HepG2 (cell line): ENCODE data around the gene CCDC154. TPM values are rescaled to one million over a fixed set of nuclear protein-coding genes. Genes with fewer than 3 reads are reported as not detected.

Experiments
- ATAC-seq: fragments of 200-7000 bp; cut with Tn5 transposase; 3 replicates; pipeline ENCODE4 v1.9.1; 2020; ENCODE audit warnings: mild to moderate bottlenecking, moderate library complexity
- BruUV-seq: library from RNA; stranded (reverse); fragments of 400-500 nt; replicated peaks from 2 replicates; lab custom pipeline; 2021; lab: Mats Ljungman, UMichigan
- CTCF ChIA-PET: fragments of 300-600 bp; formaldehyde crosslinking; extraction: SDS; loops from one replicate; lab custom pipeline; 2021; ENCODE audit warnings: low total read pairs, inconsistent platforms, low intra/inter-chr PET ratio; lab: Yijun Ruan, JAX
- POLR2A ChIA-PET: fragments of 350-600 bp; sonication (Branson Sonifier 250); formaldehyde crosslinking; loops from one replicate; lab custom pipeline; 2020; ENCODE audit warnings: antibody characterized with exemption, inconsistent platforms; lab: Yijun Ruan, JAX
- DNase-seq: peaks from one replicate; pipeline ENCODE4 v3.0.0-alpha.2; 2015; ENCODE audit warnings: low spot score
- FAIRE-seq: peaks from 3 replicates; lab custom pipeline; 2011; peaks lifted over from hg19 to GRCh38; lab: Jason Lieb, UNC
- H2AFZ ChIP-seq: one replicate; pipeline ENCODE4 v1.6.1; 2011; ENCODE audit warnings: low read length, inconsistent platforms
- H3K27ac ChIP-seq: fragments of 300-600 bp; 3 replicates; pipeline ENCODE4 v1.8.0; 2011; ENCODE audit warnings: mixed run types, mild to moderate bottlenecking, mixed read lengths, low read length, inconsistent platforms; ENCODE audit not compliant: insufficient read depth; ENCODE audit errors: extremely low read length
- H3K27me3 ChIP-seq, 2 experiments: fragments of 200-600 bp in 1 of 2; 2 replicates in 1 of 2; 3 replicates in 1 of 2; pipeline versions ENCODE4 v1.6.0 to v1.8.0; 2011; ENCODE audit warnings: low read length in 2 of 2, mild to moderate bottlenecking in 2 of 2, moderate library complexity in 2 of 2, inconsistent platforms in 1 of 2; ENCODE audit not compliant: insufficient read depth in 2 of 2, control insufficient read depth in 1 of 2
- H3K36me3 ChIP-seq, 2 experiments: fragments of 200-600 bp in 1 of 2; replicated peaks in 1 of 2; 2 replicates in 1 of 2; 3 replicates in 1 of 2; pipeline versions ENCODE4 v1.5.1 to v1.8.0; 2011; ENCODE audit warnings: low read length in 2 of 2, inconsistent platforms in 1 of 2; ENCODE audit not compliant: insufficient read depth in 2 of 2, control insufficient read depth in 1 of 2
- H3K4me1 ChIP-seq: 2 replicates; pipeline ENCODE4 v1.5.1; 2012; ENCODE audit warnings: low read length, inconsistent platforms; ENCODE audit not compliant: insufficient read depth
- H3K4me2 ChIP-seq: 2 replicates; pipeline ENCODE4 v1.6.0; 2011; ENCODE audit warnings: low read depth, low read length, inconsistent platforms
- H3K4me3 ChIP-seq, 3 experiments: fragments of 200-600 bp in 1 of 3; sonication (generic), shearing (Covaris generic) in 1 of 3; replicated peaks in 1 of 3; 2 replicates each; pipeline ENCODE4 v1.5.1; 2011 to 2016; ENCODE audit warnings: low read length in 3 of 3, inconsistent platforms in 2 of 3, low read depth in 2 of 3, mild to moderate bottlenecking in 2 of 3, control low read depth in 1 of 3, mixed read lengths in 1 of 3; ENCODE audit not compliant: insufficient read depth in 1 of 3
- H3K79me2 ChIP-seq: one replicate; pipeline ENCODE4 v1.6.1; 2011; ENCODE audit warnings: low read length, inconsistent platforms; ENCODE audit not compliant: insufficient read depth
- H3K9ac ChIP-seq: 2 replicates; pipeline ENCODE4 v1.6.0; 2011; ENCODE audit warnings: mild to moderate bottlenecking, low read depth, low read length, inconsistent platforms; ENCODE audit not compliant: insufficient read depth
- H3K9me3 ChIP-seq: 2 replicates; pipeline ENCODE4 v1.5.1; 2012; ENCODE audit warnings: mild to moderate bottlenecking, low read length
- H4K20me1 ChIP-seq: 2 replicates; pipeline ENCODE4 v1.6.0; 2011; ENCODE audit warnings: inconsistent platforms, mild to moderate bottlenecking, low read length, moderate library complexity; ENCODE audit not compliant: insufficient read depth
- ISX ChIP-seq: sonication (generic); formaldehyde crosslinking; conservative IDR thresholded peaks from 2 replicates; pipeline ENCODE4 v1.5.0; 2020; ENCODE audit warnings: missing genetic modification reagents
- JARID2 ChIP-seq: sonication (generic); formaldehyde crosslinking; IDR thresholded peaks from 2 replicates; pipeline ENCODE4 v1.8.1; 2023; ENCODE audit warnings: missing genetic modification reagents, inconsistent platforms; ENCODE audit not compliant: insufficient replicate concordance
- JUND ChIP-seq: sonication (generic); formaldehyde crosslinking; IDR thresholded peaks from 2 replicates; pipeline ENCODE4 v1.8.0; 2022; ENCODE audit warnings: mild to moderate bottlenecking, missing genetic modification reagents
- PHF8 ChIP-seq: sonication (generic); formaldehyde crosslinking; IDR thresholded peaks from 2 replicates; pipeline ENCODE4 v1.5.0; 2020; ENCODE audit warnings: missing genetic modification reagents
- PLRG1 ChIP-seq: fragments of 450-650 bp; conservative IDR thresholded peaks from 2 replicates; pipeline ENCODE4 v1.6.1; 2016
- SRF ChIP-seq: IDR thresholded peaks from 2 replicates; pipeline ENCODE4 v1.6.1; 2011; ENCODE audit warnings: mild to moderate bottlenecking, low read depth, low read length, moderate library complexity
- ZIK1 ChIP-seq: sonication (generic); formaldehyde crosslinking; IDR thresholded peaks from 2 replicates; pipeline ENCODE4 v1.5.0; 2020; ENCODE audit warnings: mild to moderate bottlenecking, low read depth, missing genetic modification reagents, borderline replicate concordance
- ZNF773 ChIP-seq: sonication (generic); formaldehyde crosslinking; IDR thresholded peaks from 2 replicates; pipeline ENCODE4 v1.4.0; 2020; ENCODE audit warnings: missing genetic modification reagents, borderline replicate concordance
- WGBS: methylation state at CpG from one replicate; pipeline ENCODE4 v1.1.6; 2017; ENCODE audit warnings: low lambda C conversion rate; 5-methylcytosine and 5-hydroxymethylcytosine counted together
- in situ Hi-C: cut with HindIII; loops from 2 replicates; pipeline ENCODE4 v1.10.0; 2017; ENCODE audit warnings: low pct_unique_long_range_greater_than_20kb; ENCODE audit not compliant: extremely low pct_ligation_motif_present
- intact Hi-C: fragments of 100-400 bp; cut with micrococcal nuclease; formaldehyde crosslinking; loops from one replicate; pipeline ENCODE4 v1.10.0; 2022; ENCODE audit not compliant: unreplicated experiment
- polyA plus RNA-seq, 8 experiments: library from polyadenylated mRNA; depleted of rRNA in 3 of 8; stranded (reverse) in 7 of 8; unstranded in 1 of 8; fragments of >200 nt; fragmentation: Illumina TruSeq in 4 of 8; extraction: Trizol in 4 of 8; gene quantifications; 2 replicates each; pipeline versions ENCODE4 v1.2.1 to v1.2.3, GENCODE V29; 2011 to 2016; ENCODE audit warnings: low read depth in 4 of 8, missing spikeins in 1 of 8, mixed read lengths in 1 of 8; ENCODE audit not compliant: insufficient read depth in 1 of 8
- total RNA-seq, 5 experiments: library from RNA; depleted of rRNA; stranded (reverse); fragments of >200 nt; fragmentation: Illumina TruSeq; extraction: Trizol; gene quantifications; 2 replicates each; pipeline ENCODE4 v1.2.3, GENCODE V29; 2016; ENCODE audit warnings: low read depth in 1 of 5
- TF ChIP-seq, protein P1 (sequence below): IDR thresholded peaks from 2 replicates; pipeline ENCODE4 v1.6.1; 2018; ENCODE audit warnings: missing genetic modification reagents
- TF ChIP-seq, protein P2 (sequence below): sonication (generic); formaldehyde crosslinking; IDR thresholded peaks from 2 replicates; pipeline ENCODE4 v1.8.0; 2022; ENCODE audit warnings: mild to moderate bottlenecking, missing genetic modification reagents, moderate library complexity
- TF ChIP-seq, protein P3 (sequence below): sonication (generic); formaldehyde crosslinking; IDR thresholded peaks from 2 replicates; pipeline ENCODE4 v1.8.1; 2023; ENCODE audit warnings: mild to moderate bottlenecking, missing genetic modification reagents
- TF ChIP-seq, protein P4 (sequence below): sonication (generic); formaldehyde crosslinking; IDR thresholded peaks from 2 replicates; pipeline ENCODE4 v1.4.0; 2020; ENCODE audit warnings: mild to moderate bottlenecking, missing genetic modification reagents

CCDC154 gene
- total and polyA plus RNA-seq, 2 of the 13 experiments (the other 11 are each of a cell fraction or from before 2014, with no cell fraction given), result 0.92 to 1.5 TPM

DNA sequence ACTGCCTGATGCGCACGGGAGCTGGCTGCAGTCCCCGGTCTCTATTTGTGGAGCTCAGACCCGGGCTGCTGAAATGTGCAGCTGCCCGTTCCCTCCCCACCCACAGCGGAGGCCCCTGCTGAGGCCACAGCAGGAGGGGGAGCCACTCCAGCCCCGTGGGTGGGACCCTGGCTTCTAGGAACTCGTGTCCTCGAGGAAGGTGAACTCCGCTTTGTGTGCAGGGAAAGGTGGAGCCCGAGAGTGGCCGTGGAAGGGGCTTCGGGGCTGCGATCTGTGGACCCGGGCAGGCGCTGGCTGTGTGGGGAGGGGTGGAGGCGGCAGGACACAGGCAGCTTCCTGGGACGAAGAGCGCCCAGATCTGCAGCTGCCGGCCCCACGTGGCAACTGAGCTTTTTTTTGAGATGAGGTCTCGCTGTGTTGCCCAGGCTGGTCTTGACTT lies 2.9 kb downstream of the CCDC154 start:
- Histone ChIP-seq H3K27ac (no peak overlapping the region), H3K4me1 (peaks cover 49% of the 10 kb centered on the region), H3K9ac (peak overlapping the region; percentile 43; the same call in 1 of the 2 replicates), H3K27me3 (peaks cover 6 to 22% of the 10 kb centered on the region in 2 experiments; a peak in 4 of 5 replicates), H3K4me2 (peak overlapping the region; percentile 68), H3K36me3 (no peaks in the 10 kb centered on the region; a peak in 1 of 5 replicates), H4K20me1 (no peaks in the 10 kb centered on the region), H3K9me3 (no peaks in the 10 kb centered on the region), H3K4me3 (peak overlapping the region in 2 of 3 experiments; percentile 4 to 55; a peak in 2 of 6 replicates), H2AFZ (no peak overlapping the region), H3K79me2 (no peaks in the 10 kb centered on the region)
- DNase-seq (no peak), ATAC-seq (no peak; the same call in 2 of the 3 replicates), FAIRE-seq (no peak)
- intact Hi-C loops, result no loop called here
- no TSS peak for BruUV-seq
- in situ Hi-C loops, result no loop called here
- ChIA-PET POLR2A (interaction anchor here (0.5 to 1.7 kb wide), 6 partner anchors 11 to 50 kb away, joined by 3 to 7 read pairs (median 3); partner anchors contain the start of genes PERCC1 and UQCC4), CTCF (no interaction called here)
- WGBS, result 9% methylated on average over 14 of the region's 22 CpGs
- TF ChIP-seq, protein P1, sequence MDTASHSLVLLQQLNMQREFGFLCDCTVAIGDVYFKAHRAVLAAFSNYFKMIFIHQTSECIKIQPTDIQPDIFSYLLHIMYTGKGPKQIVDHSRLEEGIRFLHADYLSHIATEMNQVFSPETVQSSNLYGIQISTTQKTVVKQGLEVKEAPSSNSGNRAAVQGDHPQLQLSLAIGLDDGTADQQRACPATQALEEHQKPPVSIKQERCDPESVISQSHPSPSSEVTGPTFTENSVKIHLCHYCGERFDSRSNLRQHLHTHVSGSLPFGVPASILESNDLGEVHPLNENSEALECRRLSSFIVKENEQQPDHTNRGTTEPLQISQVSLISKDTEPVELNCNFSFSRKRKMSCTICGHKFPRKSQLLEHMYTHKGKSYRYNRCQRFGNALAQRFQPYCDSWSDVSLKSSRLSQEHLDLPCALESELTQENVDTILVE, result no peak
- TF ChIP-seq JARID2 (CRISPR knock-in tag) (no peak), SRF (no peak), JUND (CRISPR knock-in tag) (no peak), ISX (CRISPR knock-in tag) (no peak), PHF8 (CRISPR knock-in tag) (peak; percentile 33; the same call in 1 of the 2 replicates), ZNF773 (no peak), ZIK1 (CRISPR knock-in tag) (no peak), PLRG1 (no peak)
- TF ChIP-seq, protein P2, sequence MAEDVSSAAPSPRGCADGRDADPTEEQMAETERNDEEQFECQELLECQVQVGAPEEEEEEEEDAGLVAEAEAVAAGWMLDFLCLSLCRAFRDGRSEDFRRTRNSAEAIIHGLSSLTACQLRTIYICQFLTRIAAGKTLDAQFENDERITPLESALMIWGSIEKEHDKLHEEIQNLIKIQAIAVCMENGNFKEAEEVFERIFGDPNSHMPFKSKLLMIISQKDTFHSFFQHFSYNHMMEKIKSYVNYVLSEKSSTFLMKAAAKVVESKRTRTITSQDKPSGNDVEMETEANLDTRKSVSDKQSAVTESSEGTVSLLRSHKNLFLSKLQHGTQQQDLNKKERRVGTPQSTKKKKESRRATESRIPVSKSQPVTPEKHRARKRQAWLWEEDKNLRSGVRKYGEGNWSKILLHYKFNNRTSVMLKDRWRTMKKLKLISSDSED (CRISPR knock-in tag), result no peak
- TF ChIP-seq, protein P3, sequence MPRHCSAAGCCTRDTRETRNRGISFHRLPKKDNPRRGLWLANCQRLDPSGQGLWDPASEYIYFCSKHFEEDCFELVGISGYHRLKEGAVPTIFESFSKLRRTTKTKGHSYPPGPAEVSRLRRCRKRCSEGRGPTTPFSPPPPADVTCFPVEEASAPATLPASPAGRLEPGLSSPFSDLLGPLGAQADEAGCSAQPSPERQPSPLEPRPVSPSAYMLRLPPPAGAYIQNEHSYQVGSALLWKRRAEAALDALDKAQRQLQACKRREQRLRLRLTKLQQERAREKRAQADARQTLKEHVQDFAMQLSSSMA (CRISPR knock-in tag), result no peak
- TF ChIP-seq, protein P4, sequence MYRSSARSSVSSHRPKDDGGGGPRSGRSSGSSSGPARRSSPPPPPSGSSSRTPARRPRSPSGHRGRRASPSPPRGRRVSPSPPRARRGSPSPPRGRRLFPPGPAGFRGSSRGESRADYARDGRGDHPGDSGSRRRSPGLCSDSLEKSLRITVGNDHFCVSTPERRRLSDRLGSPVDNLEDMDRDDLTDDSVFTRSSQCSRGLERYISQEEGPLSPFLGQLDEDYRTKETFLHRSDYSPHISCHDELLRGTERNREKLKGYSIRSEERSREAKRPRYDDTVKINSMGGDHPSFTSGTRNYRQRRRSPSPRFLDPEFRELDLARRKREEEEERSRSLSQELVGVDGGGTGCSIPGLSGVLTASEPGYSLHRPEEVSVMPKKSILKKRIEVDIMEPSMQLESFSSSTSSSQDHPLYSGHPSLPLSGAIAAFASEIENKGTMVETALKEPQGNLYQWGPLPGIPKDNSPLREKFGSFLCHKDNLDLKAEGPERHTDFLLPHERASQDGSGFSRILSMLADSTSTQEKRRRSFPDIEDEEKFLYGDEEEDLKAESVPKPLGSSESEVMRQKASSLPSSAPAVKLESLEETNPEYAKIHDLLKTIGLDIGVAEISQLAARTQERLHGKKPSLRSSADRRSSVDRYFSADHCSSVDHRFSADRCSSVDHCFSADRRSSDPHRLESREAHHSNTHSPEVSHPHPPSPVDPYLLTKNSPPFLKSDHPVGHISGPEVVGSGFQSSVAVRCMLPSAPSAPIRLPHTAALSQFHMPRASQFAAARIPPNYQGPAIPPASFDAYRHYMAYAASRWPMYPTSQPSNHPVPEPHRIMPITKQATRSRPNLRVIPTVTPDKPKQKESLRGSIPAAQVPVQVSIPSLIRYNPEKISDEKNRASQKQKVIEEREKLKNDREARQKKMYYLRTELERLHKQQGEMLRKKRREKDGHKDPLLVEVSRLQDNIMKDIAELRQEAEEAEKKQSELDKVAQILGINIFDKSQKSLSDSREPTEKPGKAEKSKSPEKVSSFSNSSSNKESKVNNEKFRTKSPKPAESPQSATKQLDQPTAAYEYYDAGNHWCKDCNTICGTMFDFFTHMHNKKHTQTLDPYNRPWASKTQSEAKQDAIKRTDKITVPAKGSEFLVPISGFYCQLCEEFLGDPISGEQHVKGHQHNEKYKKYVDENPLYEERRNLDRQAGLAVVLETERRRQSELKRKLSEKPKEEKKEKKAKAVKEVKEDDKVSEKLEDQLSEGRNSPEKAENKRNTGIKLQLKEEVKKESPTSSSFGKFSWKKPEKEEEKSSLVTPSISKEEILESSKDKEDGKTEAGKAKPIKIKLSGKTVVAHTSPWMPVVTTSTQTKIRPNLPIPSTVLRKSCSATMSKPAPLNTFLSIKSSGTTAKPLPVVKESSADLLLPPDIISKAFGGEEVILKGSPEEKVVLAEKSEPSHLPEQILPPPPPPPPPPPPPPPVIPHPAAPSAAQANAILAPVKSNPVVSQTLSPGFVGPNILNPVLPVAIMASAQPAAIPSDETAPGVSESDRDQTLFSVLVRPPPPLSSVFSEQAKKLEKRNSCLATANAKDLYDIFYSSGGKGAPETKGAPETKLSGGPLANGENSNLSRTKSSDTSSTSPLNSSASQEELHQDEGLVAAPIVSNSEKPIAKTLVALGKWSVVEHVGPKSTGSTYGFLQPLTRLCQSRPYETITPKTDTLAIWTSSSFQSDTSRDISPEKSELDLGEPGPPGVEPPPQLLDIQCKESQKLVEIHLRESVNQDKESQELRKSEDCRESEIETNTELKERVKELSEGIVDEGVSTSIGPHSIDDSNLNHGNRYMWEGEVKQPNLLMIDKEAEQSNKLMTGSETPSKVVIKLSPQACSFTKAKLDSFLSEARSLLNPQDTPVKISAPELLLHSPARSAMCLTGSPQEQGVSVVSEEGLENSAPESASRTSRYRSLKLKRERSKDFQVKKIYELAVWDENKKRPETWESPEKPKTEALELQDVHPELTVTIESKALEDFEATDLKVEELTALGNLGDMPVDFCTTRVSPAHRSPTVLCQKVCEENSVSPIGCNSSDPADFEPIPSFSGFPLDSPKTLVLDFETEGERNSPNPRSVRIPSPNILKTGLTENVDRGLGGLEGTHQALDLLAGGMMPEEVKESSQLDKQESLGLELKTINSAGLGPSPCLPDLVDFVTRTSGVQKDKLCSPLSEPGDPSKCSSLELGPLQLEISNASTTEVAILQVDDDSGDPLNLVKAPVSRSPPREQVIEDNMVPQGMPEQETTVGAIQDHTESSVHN (CRISPR knock-in tag), result no peak
